ENCODE data around the gene PIP4P1. TPM values are rescaled to one million over a fixed set of nuclear protein-coding genes. Genes with fewer than 3 reads are reported as not detected.

The PIP4P1 gene
- total and polyA plus RNA-seq, 10 of the 15 experiments (the other 5 are each of a cell fraction or from before 2014, with no cell fraction given), result 19.1 to 47.4 (median 39.7) TPM

DNA sequence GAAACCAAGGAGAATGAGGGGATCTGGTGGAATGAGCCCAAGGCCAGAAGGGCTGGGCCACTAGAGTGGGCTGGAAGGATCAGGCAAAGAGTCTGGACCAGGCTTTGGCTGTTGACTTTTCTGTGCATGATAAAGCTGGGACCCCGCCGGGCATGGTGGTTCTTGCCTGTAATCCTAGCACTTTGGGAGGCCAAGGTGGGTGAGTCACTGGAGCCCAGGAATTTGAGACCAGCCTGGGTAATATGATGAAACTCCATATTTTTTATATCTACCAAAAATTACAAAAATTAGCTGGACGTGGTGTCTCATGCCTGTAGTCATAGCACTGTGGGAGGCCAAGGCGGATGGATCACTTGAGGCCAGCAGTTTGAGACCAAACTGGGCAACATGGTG, 24.9 kb downstream of the PIP4P1 start (continued):
- TF ChIP-seq, protein P1, sequence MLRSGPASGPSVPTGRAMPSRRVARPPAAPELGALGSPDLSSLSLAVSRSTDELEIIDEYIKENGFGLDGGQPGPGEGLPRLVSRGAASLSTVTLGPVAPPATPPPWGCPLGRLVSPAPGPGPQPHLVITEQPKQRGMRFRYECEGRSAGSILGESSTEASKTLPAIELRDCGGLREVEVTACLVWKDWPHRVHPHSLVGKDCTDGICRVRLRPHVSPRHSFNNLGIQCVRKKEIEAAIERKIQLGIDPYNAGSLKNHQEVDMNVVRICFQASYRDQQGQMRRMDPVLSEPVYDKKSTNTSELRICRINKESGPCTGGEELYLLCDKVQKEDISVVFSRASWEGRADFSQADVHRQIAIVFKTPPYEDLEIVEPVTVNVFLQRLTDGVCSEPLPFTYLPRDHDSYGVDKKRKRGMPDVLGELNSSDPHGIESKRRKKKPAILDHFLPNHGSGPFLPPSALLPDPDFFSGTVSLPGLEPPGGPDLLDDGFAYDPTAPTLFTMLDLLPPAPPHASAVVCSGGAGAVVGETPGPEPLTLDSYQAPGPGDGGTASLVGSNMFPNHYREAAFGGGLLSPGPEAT (IDR thresholded peaks at IDR 0.05; ENCODE audit: low read depth), result no peak
- TF ChIP-seq NFXL1 (IDR thresholded peaks at IDR 0.05; ENCODE audit: borderline replicate concordance) (no peak), SMC3 (IDR thresholded peaks at IDR 0.05; ENCODE audit: borderline replicate concordance, low read length) (no peak), NFYA (IDR thresholded peaks at IDR 0.05; ENCODE audit: borderline replicate concordance, low read depth, low read length) (no peak), GABPA (IDR thresholded peaks at IDR 0.05; ENCODE audit: low read depth) (no peak), GATAD2B (conservative IDR thresholded peaks at IDR 0.05; ENCODE audit: low read depth) (no peak), NR2C1 (IDR thresholded peaks at IDR 0.05) (no peak)
- TF ChIP-seq, protein P2, sequence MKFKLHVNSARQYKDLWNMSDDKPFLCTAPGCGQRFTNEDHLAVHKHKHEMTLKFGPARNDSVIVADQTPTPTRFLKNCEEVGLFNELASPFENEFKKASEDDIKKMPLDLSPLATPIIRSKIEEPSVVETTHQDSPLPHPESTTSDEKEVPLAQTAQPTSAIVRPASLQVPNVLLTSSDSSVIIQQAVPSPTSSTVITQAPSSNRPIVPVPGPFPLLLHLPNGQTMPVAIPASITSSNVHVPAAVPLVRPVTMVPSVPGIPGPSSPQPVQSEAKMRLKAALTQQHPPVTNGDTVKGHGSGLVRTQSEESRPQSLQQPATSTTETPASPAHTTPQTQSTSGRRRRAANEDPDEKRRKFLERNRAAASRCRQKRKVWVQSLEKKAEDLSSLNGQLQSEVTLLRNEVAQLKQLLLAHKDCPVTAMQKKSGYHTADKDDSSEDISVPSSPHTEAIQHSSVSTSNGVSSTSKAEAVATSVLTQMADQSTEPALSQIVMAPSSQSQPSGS (IDR thresholded peaks at IDR 0.05; ENCODE audit: low read length), result no peak

DNA sequence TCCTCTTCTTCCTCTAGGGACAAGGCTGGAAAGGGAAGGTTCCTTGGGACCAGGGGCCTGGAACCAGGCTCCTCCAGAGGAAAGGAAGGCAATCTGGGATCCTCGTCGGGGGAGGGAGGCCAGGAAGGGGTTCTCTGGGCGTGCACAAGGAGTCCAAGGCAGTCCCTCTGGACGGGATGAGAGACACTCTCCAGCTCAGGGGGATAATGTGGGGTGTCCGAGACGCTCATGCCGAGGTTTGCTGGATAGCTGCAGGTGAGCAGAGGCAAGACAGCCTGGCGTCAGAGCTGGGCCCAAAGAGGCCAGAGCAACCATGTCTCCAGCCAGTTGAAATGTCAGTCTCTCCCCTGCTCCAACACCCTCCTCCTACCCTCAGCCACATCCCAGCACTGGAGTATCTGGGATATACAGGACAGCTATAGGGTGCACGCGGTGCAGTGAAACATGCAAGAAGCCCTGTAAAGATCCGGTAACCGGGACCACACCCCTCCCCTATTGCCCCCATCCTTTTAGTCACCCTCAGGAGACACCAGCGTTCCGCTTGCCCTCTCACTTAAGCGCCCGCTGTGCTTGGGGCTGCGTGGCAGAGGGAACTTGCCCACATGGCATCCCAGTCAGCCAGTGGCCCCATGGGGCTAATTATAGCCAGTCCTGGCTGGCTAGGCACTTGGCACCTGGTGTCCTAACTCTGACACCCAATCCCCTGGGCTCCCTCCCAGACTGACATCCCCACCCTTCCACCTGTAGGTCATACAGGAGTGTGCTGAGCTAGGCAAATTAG, 25.5 kb downstream of the PIP4P1 start, which contains the start of gene KLHL33:
Gene KLHL33, minus strand, starts transcription at position 585 of the 781 bp plus-strand sequence. Its CDS starts 355 bp downstream, at position 230.
- no peak for DNase-seq (ENCODE audit: low read depth, low spot score)
- SMC1A ChIA-PET (ENCODE audit: uncharacterized antibody, unreplicated experiment), result no interaction called here
- in situ Hi-C loops (cut with MboI) (no loop called here), intact Hi-C loops (cut with micrococcal nuclease; ENCODE audit: unreplicated experiment) (no loop called here)
- H3K27me3 ChIP-seq (replicated peaks in 1 of 2; ENCODE audit: control insufficient read depth in 2 of 2, insufficient read depth in 2 of 2, low read length in 1 of 2), result no peaks in the 10 kb centered on the region
- CTCF ChIA-PET, result interaction anchor here (1.0 to 1.1 kb wide), 2 partner anchors 11 to 20 kb away, joined by 3 read pairs; no protein-coding TSS in a partner anchor
- no peaks in the 10 kb centered on the region for H3K4me1 ChIP-seq (ENCODE audit: control insufficient read depth, insufficient read depth, low read length)
- BruUV-seq (replicated peaks), result no TSS peak
- H3K27ac ChIP-seq (ENCODE audit: control insufficient read depth, insufficient read depth), result no peak within 1 kb of the TSS
- 80% methylated on average over 17 of the region's 17 CpGs for WGBS (ENCODE audit: insufficient coverage, insufficient replicate concordance, low lambda C conversion rate, missing lambda C conversion rate)
- no peaks in the 10 kb centered on the region for H4K20me1 ChIP-seq (ENCODE audit: control insufficient read depth, insufficient read depth)
- H3K4me2 ChIP-seq (ENCODE audit: control insufficient read depth, insufficient read depth), result no peak within 1 kb of the TSS
- no peak for FAIRE-seq
- H3K36me3 ChIP-seq (ENCODE audit: control insufficient read depth in 2 of 2, insufficient read depth in 2 of 2, low read length in 1 of 2), result no peaks in the 10 kb centered on the region
- H3K9me3 ChIP-seq (replicated peaks; ENCODE audit: control insufficient read depth, insufficient read depth, low read length), result no peaks in the 10 kb centered on the region; the same call in 2 of the 3 replicates
- POLR2A ChIA-PET, result no interaction called here
- H3K79me2 ChIP-seq (ENCODE audit: control insufficient read depth, insufficient read depth, low read length), result no peaks in the 10 kb centered on the region
- RAD21 ChIA-PET (ENCODE audit: unreplicated experiment), result no interaction called here
- no peak within 1 kb of the TSS for H3K4me3 ChIP-seq
- no peak for ATAC-seq
- no peak within 1 kb of the TSS for H2AFZ ChIP-seq (ENCODE audit: control insufficient read depth, low read depth, low read length)
- H3K9ac ChIP-seq (ENCODE audit: control insufficient read depth, insufficient read depth, low read length), result no peak within 1 kb of the TSS
- no peak for TF ChIP-seq HDAC6 (IDR thresholded peaks at IDR 0.05; ENCODE audit: unreplicated experiment)
- TF ChIP-seq, protein P2 (IDR thresholded peaks at IDR 0.05; ENCODE audit: low read length), result no peak
- no peak for TF ChIP-seq ZNF217 (IDR thresholded peaks at IDR 0.05)
- TF ChIP-seq POLR2AphosphoS2 (IDR thresholded peaks at IDR 0.05; ENCODE audit: low read depth, low read length), result no peak
- TF ChIP-seq ZBED1 (IDR thresholded peaks at IDR 0.05; ENCODE audit: borderline replicate concordance), result no peak
- TF ChIP-seq ZNF207 (IDR thresholded peaks at IDR 0.05; ENCODE audit: borderline replicate concordance), result no peak
- no peak for TF ChIP-seq SUPT20H (IDR thresholded peaks at IDR 0.05; ENCODE audit: borderline replicate concordance, control insufficient read depth, low read depth, low read length)
- no peak for TF ChIP-seq ZZZ3 (IDR thresholded peaks at IDR 0.05; ENCODE audit: control insufficient read depth, insufficient read length, low read depth)
- TF ChIP-seq ZNF274 (IDR thresholded peaks at IDR 0.05; ENCODE audit: insufficient read depth, insufficient read length), result no peak
- no peak for TF ChIP-seq ZSCAN29 (IDR thresholded peaks at IDR 0.05)
